Prostate gland (tissue), 2 donors: Measurements from ENCODE around the gene TLR1.

Source experiments
- CTCF ChIP-seq, 4 experiments: fragments of 200-600 bp in 2 of 4; fragments of 450-650 bp in 2 of 4; sonication (generic) in 2 of 4; IDR thresholded peaks; 1 replicate in 3 of 4; 2 replicates in 1 of 4; pipeline ENCODE4 v1.5.1; 2016 to 2019; ENCODE audit warnings: antibody characterized with exemption in 4 of 4, mild to moderate bottlenecking in 2 of 4, moderate library complexity in 2 of 4
- POLR2AphosphoS5 ChIP-seq: sonication (generic); formaldehyde crosslinking; IDR thresholded peaks from one replicate; pipeline ENCODE4 v1.6.1; 2017; ENCODE audit warnings: antibody characterized with exemption

- no peak for TF ChIP-seq CTCF (IDR thresholded peaks at IDR 0.05)
- no peak for TF ChIP-seq POLR2AphosphoS5
These were observed 40.3 kb downstream of the TLR1 start for GRCh38 chr4:38764277-38764676.
